Left renal cortex interstitium (tissue), 4 donors: ENCODE measurements around the gene PTPRM. TPM values are rescaled to one million over a fixed set of nuclear protein-coding genes. Genes with fewer than 3 reads are reported as not detected.

ENCODE experiments used
- DNase-seq, 4 donors: peaks; one replicate each; pipeline ENCODE4 v3.0.0-alpha.2; 2013; ENCODE audit warnings: low read depth in 4 of 4, low spot score in 2 of 4, missing footprints in 1 of 4
- polyA plus RNA-seq, 4 donors: library from polyadenylated mRNA; unstranded; fragments of 120-200 nt; gene quantifications; one replicate each; pipeline ENCODE4 v1.2.1, GENCODE V29; 2013; ENCODE audit not compliant: insufficient read length in 4 of 4

Gene PTPRM
- polyA plus RNA-seq, 4 donors, result 80.9 to 108 (median 89.7) TPM

DNA sequence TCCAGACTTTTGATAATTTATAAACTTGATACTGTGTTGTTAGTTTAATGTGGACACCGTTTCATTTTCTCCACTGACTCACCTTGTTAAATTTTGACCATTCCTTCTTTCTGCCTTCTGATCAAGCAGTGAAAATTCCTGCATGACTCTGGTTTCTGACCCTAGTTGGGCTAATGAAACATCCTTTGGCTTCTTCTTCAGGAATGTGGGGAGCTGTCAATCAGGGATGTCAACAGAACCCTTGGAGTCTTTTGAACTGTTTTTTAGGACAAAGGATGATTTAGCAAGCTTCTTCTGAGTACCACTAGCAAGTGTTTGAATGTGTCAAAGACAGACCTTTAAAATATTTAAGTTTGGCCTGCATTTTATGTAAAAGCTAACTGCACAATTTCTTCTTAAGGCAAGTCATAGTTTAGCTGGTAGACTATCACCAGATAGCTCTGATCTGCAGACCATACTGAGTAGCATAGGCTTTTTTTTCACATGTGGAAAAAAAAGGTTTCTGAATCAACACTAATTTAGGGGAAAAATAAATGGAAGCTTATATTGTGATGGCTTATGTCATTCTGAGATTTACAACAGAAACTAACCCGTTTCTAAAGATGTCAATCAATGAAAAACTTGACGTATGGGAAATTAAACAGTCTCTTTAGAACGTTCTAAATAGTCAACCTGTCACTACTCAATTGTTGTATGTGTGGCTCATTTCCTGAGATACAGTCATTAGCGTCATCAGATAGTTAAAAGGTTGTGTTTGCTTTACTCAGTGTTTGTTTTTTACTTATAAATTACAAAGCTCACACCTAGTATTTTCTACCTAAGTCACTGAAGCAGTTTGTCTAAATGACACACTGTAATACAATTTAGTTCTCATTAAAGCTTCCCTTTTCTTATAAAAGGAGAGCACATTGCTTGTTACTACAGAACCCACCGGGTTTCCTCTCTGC lies 311.4 kb downstream of the PTPRM start:
- no peak for DNase-seq

DNA sequence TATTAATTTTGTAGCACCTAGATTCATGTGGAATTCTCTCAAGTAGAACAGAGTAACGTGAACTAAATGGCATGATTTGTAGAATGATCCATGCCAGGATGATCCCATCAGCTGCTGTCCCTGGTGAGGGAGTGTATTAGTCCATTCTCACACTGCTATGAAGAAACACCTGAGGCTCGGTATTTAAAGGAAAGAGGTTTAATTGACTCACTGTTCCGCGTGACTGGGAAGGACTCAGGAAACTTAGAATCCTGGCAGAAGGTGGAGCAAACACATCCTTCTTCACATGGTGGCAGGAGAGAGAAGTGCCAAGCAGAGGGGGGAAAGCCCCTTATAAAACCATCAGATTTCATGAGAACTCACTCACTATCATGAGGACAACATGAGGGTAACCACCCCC lies 312.6 kb downstream of the PTPRM start:
- no peak for DNase-seq

DNA sequence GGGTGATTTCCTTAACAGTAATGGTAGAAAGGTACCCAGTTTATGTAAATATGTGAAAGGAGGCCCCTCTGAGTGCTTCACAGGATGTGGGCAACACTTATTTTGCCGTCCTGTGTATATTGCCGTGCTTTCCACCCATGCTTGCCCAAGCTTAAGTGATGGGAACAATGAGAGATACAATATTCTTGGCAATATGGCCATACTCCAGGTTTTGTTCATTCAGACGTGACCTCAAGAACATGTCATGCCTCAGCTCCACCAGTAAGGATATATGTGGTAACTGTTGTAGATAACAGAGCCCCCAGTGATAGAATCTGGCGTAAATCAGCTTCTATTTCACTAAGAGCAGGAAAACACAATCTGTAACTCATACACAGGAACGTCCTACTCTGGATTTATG lies 318.7 kb downstream of the PTPRM start:
- no peak for DNase-seq

DNA sequence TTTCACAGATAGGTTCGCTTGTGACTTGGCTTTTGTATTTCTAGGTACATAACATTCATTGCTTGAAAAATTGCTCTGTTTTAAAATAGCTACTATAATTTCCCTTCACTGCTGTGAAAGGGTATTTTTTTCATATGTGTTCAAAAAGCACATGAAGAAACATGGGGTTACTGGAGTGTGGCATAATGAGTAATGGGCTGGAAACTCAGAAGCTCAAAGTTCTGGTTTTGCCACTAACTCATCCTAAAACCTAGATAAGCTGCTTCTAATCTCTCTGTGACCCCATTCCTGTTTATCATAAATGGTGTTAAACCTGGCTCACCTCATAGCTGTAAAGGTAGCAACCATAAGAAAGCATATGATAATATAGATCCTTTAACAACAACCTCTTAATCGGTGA lies 319.3 kb downstream of the PTPRM start:
- DNase-seq, result no peak

DNA sequence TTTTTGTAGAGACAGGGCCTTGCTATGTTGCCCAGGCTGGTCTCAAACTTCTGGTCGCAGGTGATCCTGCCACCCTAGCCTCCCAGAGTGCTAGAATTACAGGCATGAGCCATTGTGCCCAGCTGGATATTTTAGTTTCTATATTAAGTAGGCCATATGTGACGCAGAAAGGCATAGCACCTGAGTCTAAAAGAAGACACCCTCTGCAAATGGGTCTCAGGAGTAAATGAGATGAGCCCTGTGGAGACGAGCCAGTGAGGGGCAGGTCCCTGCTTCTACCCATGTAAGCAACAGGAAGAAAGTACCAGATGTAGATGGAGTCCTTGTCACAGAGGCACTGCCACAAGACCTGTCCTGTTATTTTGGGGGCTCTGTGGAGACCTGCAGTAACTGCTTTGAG lies 322.4 kb downstream of the PTPRM start:
- no peak for DNase-seq

DNA sequence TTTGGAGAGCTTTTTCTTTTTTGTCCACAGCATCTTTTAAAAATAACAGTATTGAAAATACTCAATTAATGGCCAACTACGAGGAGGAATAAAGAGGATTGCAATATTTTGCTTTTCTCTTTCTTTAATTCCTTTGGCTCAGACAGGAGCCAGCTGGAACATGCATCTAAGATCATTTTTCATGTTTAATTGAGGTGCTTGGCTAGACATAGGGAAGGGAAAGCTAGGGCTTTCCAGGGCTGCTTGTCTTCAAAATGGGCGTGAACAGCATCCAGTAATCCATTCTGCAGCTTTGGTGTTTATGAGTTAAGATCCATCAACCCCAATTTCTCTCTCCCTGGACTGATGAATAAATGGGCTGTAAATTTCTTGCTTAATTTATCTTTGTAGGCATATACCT lies 323.0 kb downstream of the PTPRM start:
- DNase-seq, result peak in 1 of 4 donors; percentile 27

DNA sequence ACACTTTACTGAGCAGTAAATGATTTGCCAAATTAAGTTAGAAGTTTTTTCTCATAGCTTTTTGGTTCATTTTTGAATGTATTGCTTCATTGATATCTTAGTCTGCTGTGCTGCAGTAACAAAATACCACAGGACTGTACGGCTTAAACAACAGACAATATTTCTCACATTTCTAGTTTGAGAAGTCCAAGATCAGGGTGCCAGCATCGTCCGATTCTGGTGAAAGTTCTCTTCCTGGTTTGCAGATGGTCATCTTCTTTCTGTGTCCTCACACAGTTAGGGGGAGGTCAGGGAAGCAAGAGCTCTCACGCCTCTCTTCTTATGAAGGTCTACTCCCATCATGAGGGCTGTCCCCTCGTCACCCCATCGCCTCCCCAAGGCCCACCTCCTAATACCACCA lies 325.4 kb downstream of the PTPRM start:
- no peak for DNase-seq

DNA sequence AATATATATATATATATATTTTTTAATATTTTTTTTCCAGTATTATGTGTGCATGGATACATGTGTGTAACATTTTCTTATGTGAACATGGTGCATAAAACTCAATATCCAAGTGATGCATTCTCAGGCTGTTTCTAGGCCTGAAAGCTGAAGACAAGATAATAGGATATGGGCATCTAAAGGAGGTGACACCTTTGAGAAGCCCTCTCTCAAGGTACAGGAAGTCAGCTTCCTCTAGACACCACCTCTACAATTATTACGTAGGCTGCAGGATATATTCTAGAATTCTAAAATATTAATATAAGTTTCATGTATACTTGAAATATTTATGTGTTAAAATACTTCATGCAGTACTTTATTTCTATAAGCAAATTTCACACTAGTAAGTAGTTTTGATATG lies 327.5 kb downstream of the PTPRM start:
- no peak for DNase-seq

DNA sequence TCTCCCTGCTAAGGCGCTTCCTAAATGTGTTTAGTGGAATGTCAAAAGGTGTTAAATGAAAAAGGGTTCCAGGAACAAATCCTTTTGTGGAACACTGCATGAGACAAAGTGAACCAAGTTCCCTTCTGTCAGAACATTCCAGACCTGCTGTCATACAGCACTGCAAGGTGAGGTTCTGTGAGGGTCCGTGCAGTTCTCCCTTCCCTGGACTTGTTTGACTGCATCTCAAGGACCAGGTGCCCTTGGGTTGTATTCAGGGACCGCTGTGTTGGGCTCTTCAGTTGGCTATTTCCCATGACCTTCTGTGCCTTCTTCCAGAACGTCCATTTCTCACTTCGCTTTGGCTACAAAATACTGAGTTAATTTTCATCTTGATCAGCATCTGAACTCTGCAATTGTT lies 328.2 kb downstream of the PTPRM start:
- DNase-seq, result no peak

DNA sequence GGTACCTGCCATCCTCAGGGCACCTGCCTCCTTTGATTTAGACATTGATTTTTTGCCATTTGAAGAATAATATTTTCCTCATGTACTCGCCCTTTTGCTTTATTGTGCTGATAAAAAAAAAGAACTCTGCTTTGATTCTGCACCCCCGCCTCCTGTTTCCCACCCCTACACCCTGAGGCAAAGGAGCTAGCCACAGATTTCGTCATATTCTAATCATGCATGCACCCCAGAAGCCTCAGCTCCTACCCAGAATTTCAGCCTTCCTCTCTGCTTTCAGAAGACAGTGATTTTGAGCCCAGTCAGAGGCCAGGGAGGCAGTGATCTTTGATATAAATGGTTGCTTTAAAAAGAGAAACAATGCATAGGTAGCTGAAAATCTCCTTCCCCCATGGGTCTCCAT lies 329.0 kb downstream of the PTPRM start:
- DNase-seq, result no peak

DNA sequence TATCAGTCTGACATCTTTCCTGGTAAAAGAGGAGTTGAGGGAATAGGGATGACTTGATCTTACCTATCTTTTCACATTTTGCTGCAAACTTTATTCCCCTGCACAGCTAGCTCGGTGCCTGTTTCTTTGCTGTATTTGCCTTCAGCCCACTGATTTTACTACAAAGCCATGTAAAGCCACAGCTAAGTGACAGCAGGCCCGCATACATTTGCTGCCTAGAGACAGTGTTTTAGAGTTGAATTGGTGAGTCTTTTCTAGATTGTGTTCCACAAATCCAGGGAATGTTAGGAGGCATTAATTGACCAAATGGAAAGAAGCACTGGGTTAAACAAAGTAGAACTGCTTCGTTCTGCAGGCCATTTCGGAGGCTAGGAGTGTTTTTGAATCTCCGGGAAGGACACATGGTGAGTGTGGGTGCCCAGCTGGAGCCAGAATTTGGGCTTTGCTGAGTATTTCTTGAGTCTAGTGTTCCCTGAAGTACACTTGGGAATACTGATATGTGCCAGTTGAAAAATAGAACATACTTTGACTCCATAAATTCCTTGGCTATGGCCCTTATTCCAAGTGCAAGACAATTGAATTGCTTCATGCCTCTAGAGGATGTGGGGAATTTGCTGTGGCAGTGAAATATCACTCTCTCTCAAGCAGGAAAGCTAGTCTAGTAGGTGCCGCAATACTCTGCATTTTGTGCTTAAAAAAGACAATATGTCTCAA lies 329.8 kb downstream of the PTPRM start:
- DNase-seq, result no peak

DNA sequence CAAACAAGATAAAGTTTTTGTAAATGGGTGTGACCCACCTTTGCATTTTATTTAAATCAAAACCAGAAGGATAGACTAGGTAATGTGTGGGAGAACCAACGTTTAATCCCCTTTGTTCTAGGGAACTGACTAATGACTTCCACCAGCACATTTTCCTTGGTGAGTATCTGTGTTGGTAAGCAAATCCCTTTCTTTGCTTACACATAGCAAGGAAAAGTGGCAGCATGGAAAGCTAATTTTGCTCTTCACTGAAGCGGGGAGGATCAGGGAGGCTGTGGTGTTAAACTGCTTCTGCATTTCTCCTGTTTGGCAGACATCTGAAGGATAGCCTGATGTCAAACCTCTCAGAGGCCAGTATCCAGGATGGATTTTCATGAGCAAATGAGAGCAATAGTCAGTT lies 331.1 kb downstream of the PTPRM start:
- DNase-seq, result peak in 1 of 4 donors; percentile 23

DNA sequence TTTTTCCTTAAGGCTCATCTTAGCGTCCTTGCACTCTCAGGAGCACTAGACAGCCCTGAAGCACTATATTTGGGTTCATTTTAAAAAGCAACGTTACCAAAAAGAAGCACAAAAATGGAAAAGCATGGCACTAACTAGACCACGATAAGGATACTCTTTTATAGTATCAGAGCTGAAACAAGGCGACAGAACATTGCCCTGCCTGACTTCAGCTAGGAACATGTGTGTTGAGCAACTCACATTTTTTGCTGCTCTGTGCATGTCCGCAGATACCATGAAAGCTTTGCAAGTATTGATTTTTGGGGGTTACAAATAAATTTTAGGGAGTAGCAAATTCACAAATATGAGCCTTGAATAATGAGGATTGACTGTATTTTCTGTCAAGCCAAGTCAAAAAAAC lies 332.0 kb downstream of the PTPRM start:
- no peak for DNase-seq

DNA sequence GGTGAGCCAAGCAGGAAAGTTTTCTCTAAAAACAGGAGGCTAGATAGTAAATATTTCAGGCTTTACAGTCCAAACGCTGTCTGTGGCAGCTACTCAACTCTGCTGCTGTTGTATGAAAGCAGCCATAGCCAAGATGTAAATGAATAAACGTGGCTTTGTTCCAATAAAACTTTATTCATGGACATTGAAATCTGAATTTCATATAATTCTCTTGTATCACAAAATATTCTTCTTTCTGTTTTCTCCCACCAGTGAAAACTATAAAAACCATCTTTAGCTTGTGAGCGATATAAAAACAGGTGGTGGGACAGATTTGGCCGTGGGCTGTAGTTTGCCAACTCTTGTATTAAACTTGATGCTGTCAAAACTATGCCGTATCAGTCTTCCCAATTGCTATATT lies 333.0 kb downstream of the PTPRM start:
- no peak for DNase-seq

DNA sequence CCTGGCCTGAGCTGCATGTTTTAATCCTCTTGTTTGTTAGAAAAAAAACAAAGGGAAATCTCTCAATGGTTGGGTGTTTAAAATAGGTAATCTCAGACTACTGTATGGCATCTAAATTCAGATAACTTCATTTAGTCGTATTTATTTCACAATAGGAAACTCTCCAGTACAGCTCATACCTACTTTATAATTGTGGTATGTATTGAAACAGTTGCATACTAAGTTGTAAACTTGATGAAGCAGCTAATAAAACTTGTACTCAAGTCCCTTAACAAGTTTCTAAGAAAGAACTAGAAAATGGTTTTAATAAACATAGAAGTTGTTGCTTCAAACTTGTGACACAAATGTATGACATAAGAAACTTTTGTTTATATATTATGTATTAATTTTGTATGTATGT lies 334.5 kb downstream of the PTPRM start:
- DNase-seq, result no peak

DNA sequence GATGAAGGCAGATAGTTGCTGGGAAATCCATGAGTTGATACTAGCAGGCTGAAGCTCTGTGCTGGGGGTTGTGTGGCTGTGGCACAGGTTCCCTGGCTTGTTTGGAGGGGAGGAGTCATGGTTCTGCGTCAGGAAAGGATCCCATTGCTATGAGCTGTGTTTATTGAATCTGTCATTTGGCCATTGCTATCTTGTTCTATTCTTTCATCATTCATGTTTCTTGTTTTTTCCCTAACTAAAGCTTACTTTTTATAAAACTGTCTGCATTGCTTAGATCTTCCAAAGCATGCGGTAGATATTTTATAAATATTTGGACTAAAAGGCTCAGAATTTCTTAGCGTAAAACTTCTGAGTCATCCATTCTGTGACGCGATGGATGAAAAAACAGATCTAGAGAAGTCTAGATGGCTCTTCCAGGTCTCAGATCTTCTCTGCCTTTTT lies 335.3 kb downstream of the PTPRM start:
- DNase-seq, result no peak

DNA sequence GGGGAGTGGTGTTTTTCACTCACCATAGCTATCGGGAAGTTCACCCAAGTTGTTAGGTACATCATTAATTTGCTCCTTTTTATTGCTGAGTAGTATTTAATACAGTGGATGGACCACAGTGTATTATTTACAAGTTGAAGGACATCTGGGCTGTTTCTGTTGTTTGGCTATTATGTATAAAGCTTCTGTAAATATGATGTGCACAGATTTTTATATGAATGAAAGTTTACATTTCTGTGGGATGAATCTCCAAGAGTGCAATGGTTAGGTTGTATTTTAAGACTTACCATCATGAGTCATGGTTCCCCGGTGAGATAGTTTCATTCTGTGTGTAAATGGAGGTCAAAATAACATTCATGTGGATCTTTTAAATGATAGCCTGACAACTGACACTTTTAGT lies 337.4 kb downstream of the PTPRM start:
- no peak for DNase-seq

DNA sequence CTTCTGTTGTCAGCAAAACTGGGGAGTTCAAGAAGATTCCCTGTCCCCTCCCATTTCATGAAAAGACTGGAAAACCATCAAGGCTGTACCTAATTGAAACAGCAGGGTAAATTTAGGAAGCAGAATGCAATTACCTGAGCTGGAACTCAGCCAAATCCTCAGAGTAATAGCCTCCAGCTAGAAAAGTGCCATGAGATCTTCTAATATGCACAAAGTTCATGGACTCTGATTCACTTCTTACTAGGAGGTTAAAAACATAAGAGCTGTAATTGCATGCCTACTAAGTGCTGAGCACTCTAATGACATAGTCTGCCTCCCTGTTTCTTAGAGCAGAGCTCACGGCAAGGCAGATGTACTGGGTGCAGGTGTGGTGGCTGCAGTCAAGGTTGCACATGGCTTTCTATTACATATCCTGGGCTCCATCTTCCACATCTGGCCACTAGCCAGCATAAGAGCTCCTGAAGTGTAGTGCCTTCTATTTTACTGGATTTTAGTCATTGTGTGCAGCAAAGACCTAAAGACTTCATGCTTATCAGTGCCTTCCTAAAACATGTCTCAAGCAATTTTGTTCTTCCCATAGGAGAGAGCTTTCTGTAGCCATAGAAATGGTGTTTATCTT lies 341.7 kb downstream of the PTPRM start:
- no peak for DNase-seq

DNA sequence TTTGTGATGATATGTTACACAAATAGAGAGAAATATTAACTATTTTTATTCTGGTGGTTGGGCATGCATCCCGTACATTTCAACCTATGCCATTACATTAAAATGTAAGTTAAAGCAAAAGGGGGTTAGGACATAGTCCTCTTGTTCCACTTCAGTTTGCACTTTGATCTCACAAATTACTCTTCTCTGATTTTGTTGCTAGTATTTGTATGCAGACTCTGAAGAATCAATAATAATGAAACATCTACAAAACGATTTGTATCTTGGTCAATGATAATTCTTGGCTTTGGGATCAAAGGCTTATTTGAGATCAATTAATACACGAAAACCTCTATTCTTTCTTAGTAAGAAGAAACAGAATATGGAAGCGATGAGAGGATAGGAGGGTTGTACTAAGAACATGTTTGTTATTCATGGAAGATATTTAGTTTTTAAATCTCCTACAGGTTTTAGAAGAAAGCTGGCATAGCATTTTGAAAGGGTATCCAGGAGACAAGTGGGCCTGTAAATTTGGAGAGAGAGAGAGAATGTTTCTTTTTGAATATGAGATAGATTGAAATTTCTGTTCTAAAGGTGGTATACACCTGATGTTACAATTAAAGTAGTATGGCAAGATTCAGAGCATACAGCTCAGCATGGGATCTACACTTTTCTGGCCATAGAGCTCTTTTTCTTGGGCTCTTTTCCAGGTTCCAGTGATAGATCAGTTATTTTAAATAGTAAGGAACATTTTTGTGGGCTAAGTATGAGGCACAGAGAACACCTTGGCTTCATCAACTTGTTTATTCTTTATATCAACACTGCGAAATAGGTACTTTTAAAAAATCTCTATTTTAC lies 347.9 kb downstream of the PTPRM start:
- no peak for DNase-seq

DNA sequence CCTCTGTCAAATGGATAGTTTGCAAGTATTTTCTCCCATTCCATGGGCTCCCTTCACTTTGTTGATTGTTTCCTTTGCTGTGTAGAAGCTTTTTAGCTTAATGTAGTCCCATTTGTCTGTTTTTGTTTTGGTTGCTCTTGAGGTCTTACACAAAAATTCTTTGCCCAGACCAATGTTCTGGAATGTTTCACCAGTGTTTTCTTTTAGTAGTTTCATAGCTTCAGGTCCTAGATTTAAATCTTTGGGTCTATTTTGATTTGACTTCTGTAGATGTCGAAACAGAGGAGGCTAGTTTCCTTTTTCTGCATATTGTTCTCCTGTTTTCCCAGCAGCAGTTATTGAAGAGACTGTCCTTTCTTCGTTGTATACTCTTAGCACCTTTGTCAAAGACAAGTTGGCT lies 351.6 kb downstream of the PTPRM start:
- no peak for DNase-seq

DNA sequence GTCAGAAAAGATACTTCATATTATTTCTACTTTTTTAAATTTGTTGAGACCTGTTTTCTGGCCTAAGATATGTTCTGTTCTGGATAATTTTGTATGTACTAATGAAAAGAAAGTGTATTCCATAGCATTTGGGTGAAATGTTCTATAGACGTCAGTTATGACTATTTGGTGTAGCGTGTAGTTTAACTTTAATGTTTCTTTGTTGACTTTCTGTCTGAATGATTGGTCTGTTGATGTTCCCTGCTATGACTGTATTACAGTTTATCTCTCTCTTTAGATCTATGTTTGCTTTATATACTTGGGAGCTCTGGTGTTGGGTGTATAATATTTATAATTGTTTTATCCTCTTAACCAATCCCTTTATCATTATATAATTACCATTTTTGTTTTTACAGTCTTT lies 352.4 kb downstream of the PTPRM start:
- no peak for DNase-seq
